Measurements from ENCODE around the gene OXGR1. TPM values are rescaled to one million over a fixed set of nuclear protein-coding genes. Genes with fewer than 3 reads are reported as not detected.

Gene OXGR1
- total RNA-seq, 2 experiments from 2014 or later: not detected

GRCh38 chr13:97020194-97020593 lies 25.9 kb upstream of the OXGR1 start:
- no peak overlapping the region for H3K4me3 ChIP-seq (ENCODE audit: low read depth, low read length, poor library complexity, severe bottlenecking)
- peaks cover 12% of the 10 kb centered on the region for H3K4me1 ChIP-seq (ENCODE audit: insufficient read depth, low read length, poor library complexity, severe bottlenecking)
- no TSS peak for BruUV-seq (replicated peaks)
- ChIA-PET CTCF (ENCODE audit: unreplicated experiment) (no interaction called here), POLR2A (no interaction called here)
- TF ChIP-seq EZH2phosphoT487 (IDR thresholded peaks at IDR 0.05; ENCODE audit: borderline replicate concordance, low read depth, low read length): no peak
- TF ChIP-seq, protein P1, sequence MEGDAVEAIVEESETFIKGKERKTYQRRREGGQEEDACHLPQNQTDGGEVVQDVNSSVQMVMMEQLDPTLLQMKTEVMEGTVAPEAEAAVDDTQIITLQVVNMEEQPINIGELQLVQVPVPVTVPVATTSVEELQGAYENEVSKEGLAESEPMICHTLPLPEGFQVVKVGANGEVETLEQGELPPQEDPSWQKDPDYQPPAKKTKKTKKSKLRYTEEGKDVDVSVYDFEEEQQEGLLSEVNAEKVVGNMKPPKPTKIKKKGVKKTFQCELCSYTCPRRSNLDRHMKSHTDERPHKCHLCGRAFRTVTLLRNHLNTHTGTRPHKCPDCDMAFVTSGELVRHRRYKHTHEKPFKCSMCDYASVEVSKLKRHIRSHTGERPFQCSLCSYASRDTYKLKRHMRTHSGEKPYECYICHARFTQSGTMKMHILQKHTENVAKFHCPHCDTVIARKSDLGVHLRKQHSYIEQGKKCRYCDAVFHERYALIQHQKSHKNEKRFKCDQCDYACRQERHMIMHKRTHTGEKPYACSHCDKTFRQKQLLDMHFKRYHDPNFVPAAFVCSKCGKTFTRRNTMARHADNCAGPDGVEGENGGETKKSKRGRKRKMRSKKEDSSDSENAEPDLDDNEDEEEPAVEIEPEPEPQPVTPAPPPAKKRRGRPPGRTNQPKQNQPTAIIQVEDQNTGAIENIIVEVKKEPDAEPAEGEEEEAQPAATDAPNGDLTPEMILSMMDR (conservative IDR thresholded peaks at IDR 0.05; ENCODE audit: low read length): no peak
- no peak overlapping the region for H2AFZ ChIP-seq (ENCODE audit: low read length)
- no peak for DNase-seq (ENCODE audit: low spot score)
- H3K79me2 ChIP-seq (ENCODE audit: insufficient read depth, low read depth, low read length): no peaks in the 10 kb centered on the region
- H4K20me1 ChIP-seq (ENCODE audit: insufficient read depth, low read length): no peaks in the 10 kb centered on the region
- intact Hi-C loops (cut with micrococcal nuclease; ENCODE audit: unreplicated experiment): loop anchor here (10.0 kb wide), 1 partner anchor 195 kb away; no protein-coding TSS in a partner anchor
- H3K9me3 ChIP-seq (ENCODE audit: low read length): no peaks in the 10 kb centered on the region
- H3K9me2 ChIP-seq (ENCODE audit: insufficient read depth, low read length): no peaks in the 10 kb centered on the region
- no peak overlapping the region for H3K27ac ChIP-seq (ENCODE audit: low read depth, low read length, poor library complexity, severe bottlenecking)
- no peaks in the 10 kb centered on the region for H3K36me3 ChIP-seq (ENCODE audit: insufficient read depth, low read length)
- H3K4me2 ChIP-seq (ENCODE audit: low read length): no peak overlapping the region

- DNase-seq (ENCODE audit: low spot score): no peak
- no TSS peak for BruUV-seq (replicated peaks)
- POLR2A ChIA-PET: no interaction called here
- no peak overlapping the region for H3K27ac ChIP-seq (ENCODE audit: low read depth, low read length, poor library complexity, severe bottlenecking)
- no peak overlapping the region for H3K4me2 ChIP-seq (ENCODE audit: low read length)
- TF ChIP-seq, protein P1 (conservative IDR thresholded peaks at IDR 0.05; ENCODE audit: low read length): no peak
- no peak for TF ChIP-seq EZH2phosphoT487 (IDR thresholded peaks at IDR 0.05; ENCODE audit: borderline replicate concordance, low read depth, low read length)
- H3K4me3 ChIP-seq (ENCODE audit: low read depth, low read length, poor library complexity, severe bottlenecking): no peak overlapping the region
- H3K79me2 ChIP-seq (ENCODE audit: insufficient read depth, low read depth, low read length): no peaks in the 10 kb centered on the region
- H3K9me2 ChIP-seq (ENCODE audit: insufficient read depth, low read length): no peaks in the 10 kb centered on the region
- intact Hi-C loops (cut with micrococcal nuclease; ENCODE audit: unreplicated experiment): no loop called here
- CTCF ChIA-PET (ENCODE audit: unreplicated experiment): no interaction called here
- H3K9me3 ChIP-seq (ENCODE audit: low read length): peaks cover 6% of the 10 kb centered on the region; the same call in 1 of the 2 replicates
- no peaks in the 10 kb centered on the region for H3K36me3 ChIP-seq (ENCODE audit: insufficient read depth, low read length)
- peaks cover 20% of the 10 kb centered on the region for H3K4me1 ChIP-seq (ENCODE audit: insufficient read depth, low read length, poor library complexity, severe bottlenecking)
- no peaks in the 10 kb centered on the region for H4K20me1 ChIP-seq (ENCODE audit: insufficient read depth, low read length)
- no peak overlapping the region for H2AFZ ChIP-seq (ENCODE audit: low read length)
Measured at GRCh38 chr13:97019236-97019635, 25.0 kb upstream of the OXGR1 start.

- intact Hi-C loops (cut with micrococcal nuclease; ENCODE audit: unreplicated experiment): no loop called here
- H3K4me1 ChIP-seq (ENCODE audit: insufficient read depth, low read length, poor library complexity, severe bottlenecking): peaks cover 29% of the 10 kb centered on the region
- no peak overlapping the region for H3K4me3 ChIP-seq (ENCODE audit: low read depth, low read length, poor library complexity, severe bottlenecking)
- no peaks in the 10 kb centered on the region for H3K36me3 ChIP-seq (ENCODE audit: insufficient read depth, low read length)
- ChIA-PET CTCF (ENCODE audit: unreplicated experiment) (no interaction called here), POLR2A (no interaction called here)
- no peak overlapping the region for H2AFZ ChIP-seq (ENCODE audit: low read length)
- TF ChIP-seq, protein P1 (conservative IDR thresholded peaks at IDR 0.05; ENCODE audit: low read length): peak; percentile 79
- no peak for TF ChIP-seq EZH2phosphoT487 (IDR thresholded peaks at IDR 0.05; ENCODE audit: borderline replicate concordance, low read depth, low read length)
- no TSS peak for BruUV-seq (replicated peaks)
- no peak overlapping the region for H3K4me2 ChIP-seq (ENCODE audit: low read length)
- no peaks in the 10 kb centered on the region for H3K79me2 ChIP-seq (ENCODE audit: insufficient read depth, low read depth, low read length)
- H3K9me2 ChIP-seq (ENCODE audit: insufficient read depth, low read length): no peaks in the 10 kb centered on the region
- no peak overlapping the region for H3K27ac ChIP-seq (ENCODE audit: low read depth, low read length, poor library complexity, severe bottlenecking)
- peaks cover 16% of the 10 kb centered on the region; the same call in 1 of the 2 replicates for H3K9me3 ChIP-seq (ENCODE audit: low read length)
- peak; percentile 26 for DNase-seq (ENCODE audit: low spot score)
- no peaks in the 10 kb centered on the region for H4K20me1 ChIP-seq (ENCODE audit: insufficient read depth, low read length)
Measured at GRCh38 chr13:97018029-97018819, 23.9 kb upstream of the OXGR1 start.

All from OCI-LY7 (cell line).